GM13976 (cell line): ENCODE measurements around the gene ALDH1L1.
A peak's percentile ranks its signal among the peaks of the same experiment; 100 is the strongest.

ENCODE experiments used
- DNase-seq: peaks from one replicate; pipeline ENCODE4 v3.0.0; 2012; ENCODE audit warnings: low spot score
- CTCF ChIP-seq: IDR thresholded peaks from 2 replicates; pipeline ENCODE4 v1.5.1; 2012; ENCODE audit warnings: borderline replicate concordance, mild to moderate bottlenecking; ENCODE audit not compliant: insufficient read depth; ENCODE audit errors: extremely low read depth, missing control alignments, control extremely low read depth
- in situ Hi-C: fragments of 300-500 bp; cut with MboI; formaldehyde crosslinking; loops from one replicate; pipeline ENCODE4 v1.12.0; 2022; ENCODE audit warnings: low sequenced_read_pairs, mixed read lengths, inconsistent platforms; ENCODE audit not compliant: unreplicated experiment

ALDH1L1 gene

GRCh38 chr3:126197854-126198584 is 17.6 kb upstream of the ALDH1L1 start:
- DNase-seq: peak; percentile 58
- TF ChIP-seq CTCF: no peak
- in situ Hi-C loops: no loop called here

GRCh38 chr3:126197343-126197742 is 17.0 kb upstream of the ALDH1L1 start:
- DNase-seq: no peak
- TF ChIP-seq CTCF: no peak
- in situ Hi-C loops: no loop called here

- in situ Hi-C loops: no loop called here
- TF ChIP-seq CTCF: no peak
- no peak for DNase-seq
Observed at GRCh38 chr3:126194713-126195305, 14.4 kb upstream of the ALDH1L1 start.

GRCh38 chr3:126191246-126191645 is 10.9 kb upstream of the ALDH1L1 start:
- in situ Hi-C loops: no loop called here
- DNase-seq: no peak

GRCh38 chr3:126187920-126188319 is 7.5 kb upstream of the ALDH1L1 start:
- no peak for DNase-seq
- no peak for TF ChIP-seq CTCF
- in situ Hi-C loops: no loop called here

More at GRCh38 chr3:126191246-126191645, 10.9 kb upstream of the ALDH1L1 start:
- TF ChIP-seq CTCF: no peak

- in situ Hi-C loops: no loop called here
- no peak for DNase-seq
- no peak for TF ChIP-seq CTCF
Observed at GRCh38 chr3:126186749-126187148, 6.4 kb upstream of the ALDH1L1 start.
